A673 (cell line): ENCODE results near the gene GLUD1.

Experiments used
- CTCF ChIP-seq: fragments of 300-800, 200-600 bp; sonication (generic); conservative IDR thresholded peaks from 2 replicates; pipeline ENCODE4 v1.5.1; 2017; ENCODE audit warnings: low read depth, mild to moderate bottlenecking, antibody characterized with exemption, low read length, moderate library complexity, mixed read lengths
- EZH2 ChIP-seq: fragments of 200-600 bp; sonication (generic); IDR thresholded peaks from 2 replicates; pipeline ENCODE4 v1.6.1; 2017; ENCODE audit warnings: borderline replicate concordance, low read depth, mild to moderate bottlenecking, mixed read lengths, antibody characterized with exemption, low read length; ENCODE audit not compliant: poor library complexity, severe bottlenecking

- TF ChIP-seq CTCF (no peak), EZH2 (no peak)
Observed at GRCh38 chr10:87089746-87090145, 4.9 kb downstream of the GLUD1 start.
